ENCODE measurements around the gene TXNIP.

Gene TXNIP

DNA sequence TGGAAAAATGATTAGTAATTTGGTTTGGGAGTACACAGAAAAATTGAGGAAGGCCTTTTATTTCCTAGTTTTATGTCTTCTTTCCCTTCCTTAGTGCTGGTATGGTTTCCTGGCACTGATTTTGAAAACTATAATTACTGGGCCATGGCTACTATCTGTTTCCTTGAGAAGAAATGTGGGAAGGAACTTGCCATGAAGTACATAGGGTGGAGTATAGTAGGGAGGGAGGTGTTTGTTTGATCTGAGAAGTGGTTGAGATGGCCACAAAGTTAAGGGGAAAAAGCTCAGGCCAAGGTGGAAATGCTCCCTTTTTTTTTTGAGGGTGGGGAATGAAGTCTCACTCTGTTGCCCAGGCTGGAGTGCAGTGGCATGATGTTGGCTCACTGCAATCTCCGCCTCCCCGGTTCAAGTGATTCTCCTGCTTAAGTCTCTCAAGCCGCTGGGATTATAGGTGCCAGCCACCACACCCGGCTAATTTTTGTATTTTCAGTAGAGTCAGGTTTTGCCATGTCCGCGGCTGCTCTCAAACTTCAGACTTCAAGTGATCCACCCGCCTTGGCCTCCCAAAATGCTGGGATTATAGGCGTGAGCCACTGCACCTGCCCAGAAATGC is 13.9 kb upstream of the TXNIP start:
- DNase-seq, result no peak

DNA sequence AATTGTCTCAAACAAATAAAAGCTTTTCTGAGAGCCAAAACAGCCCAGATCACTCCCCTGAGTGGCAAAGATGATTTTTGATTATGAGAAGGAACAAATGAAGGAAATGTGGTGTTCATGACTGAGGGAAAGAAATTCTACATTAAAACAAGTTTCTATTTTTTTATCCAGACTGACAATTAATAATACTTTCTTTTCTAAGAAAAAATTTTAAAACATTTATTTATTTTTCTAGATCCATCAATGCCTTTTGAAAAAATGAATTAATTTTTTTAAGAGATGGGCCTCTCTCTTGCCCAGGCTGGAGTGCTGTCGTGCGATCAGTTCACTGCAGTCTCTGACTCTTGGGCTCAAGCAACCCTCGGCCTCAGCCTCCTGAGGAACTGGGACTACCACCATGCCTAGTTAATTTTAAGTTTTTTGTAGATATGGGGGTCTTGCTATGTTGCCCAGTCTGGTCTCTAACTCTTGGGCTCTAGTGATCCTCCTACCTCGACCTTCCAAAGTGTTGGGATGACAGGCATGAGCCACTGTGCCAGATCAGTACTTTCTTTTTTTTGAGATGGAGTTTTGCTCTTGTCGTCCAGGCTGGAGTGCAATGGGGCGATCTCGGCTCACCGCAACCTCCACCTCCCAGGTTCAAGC is 11.2 kb upstream of the TXNIP start:
- ATAC-seq (no peak), DNase-seq (no peak)

More for the DNA sequence above, 13.9 kb upstream of the TXNIP start:
- ATAC-seq, result no peak

DNA sequence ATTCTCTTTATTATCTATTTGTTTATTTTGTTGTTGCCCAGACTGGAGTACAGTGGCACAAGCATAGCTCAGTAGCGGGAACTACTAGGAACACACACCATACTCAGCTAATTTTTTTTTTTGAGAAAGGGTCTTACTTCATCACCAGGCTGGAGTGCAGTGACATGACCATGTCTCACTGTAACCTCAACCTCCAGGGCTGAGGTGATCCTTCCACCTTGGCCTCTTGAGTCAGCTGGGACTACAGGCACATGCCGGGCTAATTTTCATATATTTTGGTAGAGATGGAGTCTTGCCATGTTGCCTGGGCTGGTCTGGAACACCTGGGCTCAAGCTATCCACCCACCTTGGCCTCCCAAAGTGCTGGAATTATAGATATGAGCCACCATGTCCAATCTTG is 5.3 kb upstream of the TXNIP start:
- no peak for ATAC-seq
- DNase-seq, result no peak

DNA sequence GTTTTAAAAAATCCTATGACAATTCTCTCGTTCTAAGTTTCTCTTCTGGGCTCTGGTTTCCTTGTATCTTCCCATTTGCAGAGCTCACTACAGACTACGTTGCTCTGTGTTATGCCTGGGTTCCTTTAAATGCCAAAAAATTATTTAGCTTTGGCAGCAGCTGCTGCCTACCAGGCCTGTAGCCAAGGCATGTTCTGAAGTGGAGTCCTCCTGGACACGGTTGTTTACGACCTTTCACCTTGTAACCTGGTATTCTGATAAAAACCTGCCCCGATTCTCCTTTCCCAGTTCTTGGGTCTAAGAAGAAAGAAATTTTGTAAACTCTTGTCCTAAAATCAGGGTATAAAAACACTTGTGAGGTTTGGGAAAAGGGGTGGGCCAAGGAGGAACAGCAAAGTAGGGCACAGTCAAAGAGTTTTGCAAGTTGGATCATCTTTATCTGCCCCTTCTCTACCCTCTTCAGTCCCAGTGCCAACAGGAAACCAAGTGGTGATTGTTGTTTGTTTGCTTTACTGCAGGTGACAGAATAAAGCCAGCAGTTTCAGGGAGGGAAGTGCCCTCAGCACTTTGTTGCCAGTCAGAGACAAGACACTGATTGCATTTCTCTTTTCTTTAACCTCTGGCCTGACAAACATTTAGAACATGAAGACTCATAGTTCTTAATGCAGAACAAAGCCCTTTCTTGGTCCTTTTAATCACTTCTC is 3.1 kb upstream of the TXNIP start:
- ATAC-seq (no peak), DNase-seq (no peak)

DNA sequence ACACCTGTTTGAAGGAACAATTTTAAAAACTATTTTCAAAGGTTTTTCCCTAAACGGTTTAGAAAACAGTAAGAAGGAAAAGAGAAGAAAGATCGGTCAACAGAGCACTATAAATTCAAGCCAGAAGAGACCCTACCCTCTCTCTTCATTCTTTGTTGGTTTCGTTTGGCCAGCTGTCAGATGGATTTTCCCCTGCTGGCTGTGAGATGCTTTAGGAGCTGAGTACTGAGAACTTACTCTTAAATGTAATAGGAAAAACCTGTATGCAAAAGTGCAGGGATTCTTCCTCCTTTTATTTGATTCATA is 1.3 kb upstream of the TXNIP start:
- ATAC-seq (no peak), DNase-seq (no peak)

DNA sequence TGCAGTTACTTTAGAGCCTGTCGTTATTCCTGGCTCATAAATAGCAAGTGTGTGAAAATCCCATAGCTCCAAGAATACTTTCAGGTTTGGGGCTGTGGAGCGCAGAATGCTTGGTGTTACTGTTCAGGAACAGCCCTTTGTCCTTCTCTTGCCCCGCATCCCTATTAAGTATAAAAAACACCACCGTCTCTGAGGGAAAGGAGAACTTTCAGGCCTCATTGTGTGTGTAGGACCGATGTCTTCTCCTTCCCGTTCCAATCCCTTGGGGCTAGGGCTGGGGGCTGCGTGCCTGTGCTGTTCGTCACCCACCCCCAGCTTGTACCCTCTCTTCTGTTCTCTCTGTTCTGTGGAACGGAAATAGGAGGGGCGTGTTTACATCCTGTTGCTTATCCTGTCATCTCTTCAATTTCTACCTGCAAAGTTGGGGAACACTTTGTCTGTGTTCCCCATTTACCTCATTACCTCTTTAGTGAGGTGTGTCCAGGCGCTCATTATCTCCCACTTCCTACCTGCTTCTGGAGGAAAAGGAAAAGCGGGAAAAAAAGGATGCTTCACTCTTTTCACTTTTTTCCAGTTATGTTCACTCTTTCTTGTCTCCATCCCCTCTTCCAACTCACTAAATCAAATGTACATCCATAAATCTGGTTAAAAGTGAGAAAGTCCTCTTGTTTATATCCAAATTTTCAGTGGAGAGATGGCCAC is 788 bp upstream of the TXNIP start:
- DNase-seq (peak; percentile 55), ATAC-seq (peak; percentile 34)

DNA sequence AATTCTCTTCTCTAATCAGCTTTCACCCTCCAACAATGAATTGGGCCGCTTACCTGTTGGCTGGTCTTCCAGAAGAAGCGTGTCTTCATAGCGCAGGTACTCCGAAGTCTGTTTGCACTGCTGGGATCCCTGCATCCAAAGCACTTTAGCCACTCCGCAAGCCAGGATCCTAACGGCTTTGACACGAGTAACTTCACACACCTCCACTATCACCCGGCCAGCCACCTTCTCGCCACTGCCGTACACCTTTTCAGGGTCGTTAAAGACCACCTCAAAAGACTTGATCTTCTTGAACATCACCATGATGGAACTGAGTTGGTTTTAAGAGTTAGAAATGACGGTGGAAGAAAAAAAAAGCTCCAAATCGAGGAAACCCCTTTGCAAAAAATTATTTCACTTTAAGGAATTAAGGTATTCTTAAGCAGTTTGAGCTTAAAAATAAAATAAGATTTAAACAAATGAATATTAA is 381 bp downstream of the TXNIP start:
- DNase-seq (no peak), ATAC-seq (no peak)

DNA sequence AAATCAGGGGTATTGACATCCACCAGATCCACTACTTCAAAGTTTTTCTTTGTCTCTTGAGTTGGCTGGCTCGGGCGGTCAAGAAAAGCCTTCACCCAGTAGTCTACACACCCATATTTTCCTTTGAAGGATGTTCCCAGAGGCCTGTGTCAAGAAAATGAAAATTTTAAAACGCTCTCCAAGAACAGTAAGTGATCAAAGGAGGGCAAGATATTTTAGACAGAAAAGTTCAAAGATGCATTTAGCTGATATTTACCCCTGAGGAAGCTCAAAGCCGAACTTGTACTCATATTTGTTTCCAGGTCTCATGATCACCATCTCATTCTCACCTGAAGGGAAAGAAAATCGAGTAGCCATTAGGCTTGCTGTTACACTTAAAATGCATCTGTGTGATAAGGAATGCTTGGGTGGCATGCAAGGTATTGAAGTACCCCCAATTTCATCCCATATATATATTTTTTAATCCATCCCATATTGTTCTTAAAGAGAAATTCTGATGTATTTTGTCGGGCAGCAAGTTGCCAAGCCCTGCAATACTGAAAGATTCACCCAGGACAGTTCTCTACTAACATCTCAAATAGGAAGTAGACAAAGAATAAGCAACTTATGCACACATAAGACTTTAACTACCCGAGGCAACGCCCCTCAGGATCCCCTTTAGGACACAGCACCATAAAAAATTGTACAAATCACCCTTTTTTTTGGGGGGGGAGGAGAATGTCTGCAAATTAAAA is 1.1 kb downstream of the TXNIP start:
- no peak for DNase-seq
- no peak for ATAC-seq

DNA sequence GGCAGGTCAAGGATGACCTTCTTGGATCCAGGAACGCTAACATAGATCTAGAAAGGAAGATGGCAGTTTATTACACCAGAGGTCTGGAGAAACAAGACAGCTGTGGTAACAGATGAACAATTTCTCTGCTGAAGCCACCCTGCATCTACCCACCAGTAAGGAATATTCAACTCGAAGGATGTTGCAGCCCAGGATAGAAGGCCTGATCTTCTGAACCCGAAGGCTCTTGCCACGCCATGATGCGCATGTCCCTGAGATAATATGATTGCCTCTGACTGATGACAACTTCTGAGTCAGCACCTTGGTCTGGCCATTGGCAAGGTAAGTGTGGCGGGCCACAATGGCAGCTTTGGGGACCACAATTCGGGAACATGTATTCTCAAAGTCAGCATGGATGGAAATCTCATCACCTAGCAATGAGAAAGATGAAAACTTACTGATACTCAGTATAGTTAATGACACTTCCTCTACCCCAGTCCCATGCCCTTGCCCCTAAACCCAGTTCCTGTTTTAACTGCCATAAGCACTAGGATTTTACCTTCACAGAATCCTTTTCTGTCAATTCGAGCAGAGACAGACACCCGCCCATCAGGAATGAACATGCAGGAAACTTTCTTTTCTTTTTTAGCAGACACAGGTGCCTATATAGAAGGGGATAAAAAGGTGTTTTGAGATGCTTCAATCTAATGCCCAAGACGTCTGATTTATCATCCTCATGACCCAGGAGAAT is 1.8 kb downstream of the TXNIP start:
- ATAC-seq, result peak; percentile 33

DNA sequence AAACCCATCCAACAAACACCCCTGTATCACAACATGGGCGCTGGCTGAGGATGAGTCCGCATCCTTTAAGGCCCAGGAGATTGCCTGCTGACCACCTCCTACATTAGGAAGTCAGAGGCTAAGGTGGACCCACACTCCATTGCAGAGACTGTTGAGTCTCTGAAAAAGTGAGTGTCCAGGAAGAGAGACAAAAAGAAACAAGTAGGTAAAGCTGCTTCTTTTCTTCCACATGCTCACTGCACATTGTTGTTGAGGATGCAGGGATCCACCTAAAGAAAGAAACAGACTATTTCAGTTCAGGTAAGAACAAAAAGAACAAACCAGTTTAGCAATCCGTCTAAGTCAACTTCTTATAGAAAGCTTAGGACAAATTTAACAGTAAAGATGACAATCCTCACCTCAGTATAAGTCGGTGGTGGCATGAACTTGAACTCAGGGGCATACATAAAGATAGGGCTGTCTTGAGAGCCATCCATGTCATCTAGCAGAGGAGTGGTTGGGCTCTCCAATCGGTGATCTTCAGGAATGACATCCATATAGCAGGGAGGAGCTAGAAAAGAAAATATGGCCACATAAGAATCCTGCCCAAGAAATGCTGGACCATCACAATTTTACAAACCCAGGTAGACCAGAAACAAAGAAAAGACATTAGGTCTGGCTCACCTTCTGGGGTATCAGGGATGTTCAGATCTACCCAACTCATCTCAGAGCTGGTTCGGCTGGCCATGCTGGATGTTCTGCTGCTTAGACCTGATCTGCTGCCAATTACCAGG is 2.6 kb downstream of the TXNIP start:
- DNase-seq (no peak), ATAC-seq (no peak)

More for the DNA sequence above, 1.8 kb downstream of the TXNIP start:
- peak; percentile 60 for DNase-seq

DNA sequence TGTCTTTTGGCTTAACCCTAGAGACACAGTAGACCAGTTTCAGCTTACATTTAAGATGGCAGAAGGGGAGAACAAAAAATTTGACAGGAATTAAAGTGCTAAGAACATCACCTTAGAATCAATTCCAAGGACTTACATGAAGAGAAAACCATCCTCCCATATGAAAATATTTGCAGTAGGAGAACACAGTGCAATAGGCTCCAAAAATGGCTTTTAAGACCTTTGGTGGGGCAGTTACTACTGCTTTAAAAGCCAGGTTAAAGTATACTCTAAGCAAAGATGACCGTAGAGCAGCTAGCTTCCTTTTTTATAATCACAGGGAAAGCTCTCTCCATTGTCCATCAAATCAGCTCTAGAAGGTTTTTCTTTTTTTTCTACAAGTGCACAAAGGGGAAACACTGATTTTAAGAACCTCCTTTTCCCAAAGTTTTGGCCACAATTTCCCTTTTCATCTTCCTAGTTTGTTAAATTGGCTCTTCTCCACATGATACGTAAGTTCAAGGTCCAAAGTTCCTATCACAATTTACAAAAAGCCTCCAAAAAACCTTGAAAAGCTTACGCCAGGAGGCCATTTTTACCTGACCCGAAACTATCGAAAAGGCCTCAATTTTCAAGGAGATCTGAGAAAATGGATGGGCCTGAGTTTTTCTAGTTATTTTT is 3.3 kb downstream of the TXNIP start:
- DNase-seq, result no peak
- no peak for ATAC-seq

DNA sequence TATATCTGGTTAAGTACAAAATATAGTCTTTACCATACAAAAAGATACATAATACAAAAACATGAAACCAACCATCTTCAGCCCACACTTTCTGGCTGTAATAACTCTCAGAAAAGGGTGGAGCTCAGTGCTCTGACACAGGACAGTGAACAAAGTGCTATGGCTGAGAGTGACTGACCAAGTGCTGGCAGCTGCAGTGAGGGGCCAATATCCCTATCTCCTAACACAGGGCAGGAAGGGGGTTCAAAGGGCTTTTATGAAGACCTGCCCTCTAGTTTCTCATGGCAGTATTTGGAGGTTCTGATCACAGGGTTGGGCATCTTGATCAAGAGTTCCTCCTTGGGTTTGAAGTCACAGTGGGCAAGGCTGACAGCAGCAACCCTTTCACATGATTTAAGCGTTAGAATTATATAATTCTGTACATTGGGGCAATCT is 3.9 kb downstream of the TXNIP start:
- no peak for ATAC-seq

DNA sequence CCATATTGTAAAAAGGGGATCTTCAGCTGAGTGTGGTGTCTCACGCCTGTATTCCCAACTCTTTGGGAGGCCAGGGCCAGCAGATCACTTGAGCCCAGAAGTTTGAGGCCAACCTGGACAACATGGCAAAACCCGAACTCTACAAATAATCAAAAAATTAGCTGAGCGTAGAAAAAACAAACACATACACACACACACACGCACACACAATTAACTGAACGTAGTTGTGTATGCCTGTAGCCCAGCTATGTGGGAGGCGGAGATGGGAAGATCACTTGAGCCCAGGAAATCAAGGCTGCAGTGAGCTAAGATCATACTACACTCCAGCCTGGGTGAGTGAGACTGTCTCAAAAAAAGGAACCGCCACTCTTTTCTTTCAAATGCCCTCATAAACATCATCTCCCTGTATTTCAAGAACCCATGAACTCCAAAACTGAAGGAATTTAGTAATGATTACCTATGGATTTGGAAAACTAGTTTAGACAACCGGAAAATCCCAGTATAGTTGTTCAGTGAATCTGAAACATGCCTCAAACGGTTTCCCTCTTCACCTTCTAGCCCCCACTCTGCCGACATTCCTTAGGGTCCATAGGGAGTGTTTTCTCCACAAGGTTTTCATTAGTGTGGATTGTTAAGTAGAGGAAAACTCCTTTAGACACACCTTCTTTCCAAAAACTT is 4.5 kb downstream of the TXNIP start:
- no peak for ATAC-seq
- DNase-seq, result no peak

More for the DNA sequence above, 3.9 kb downstream of the TXNIP start:
- no peak for DNase-seq

DNA sequence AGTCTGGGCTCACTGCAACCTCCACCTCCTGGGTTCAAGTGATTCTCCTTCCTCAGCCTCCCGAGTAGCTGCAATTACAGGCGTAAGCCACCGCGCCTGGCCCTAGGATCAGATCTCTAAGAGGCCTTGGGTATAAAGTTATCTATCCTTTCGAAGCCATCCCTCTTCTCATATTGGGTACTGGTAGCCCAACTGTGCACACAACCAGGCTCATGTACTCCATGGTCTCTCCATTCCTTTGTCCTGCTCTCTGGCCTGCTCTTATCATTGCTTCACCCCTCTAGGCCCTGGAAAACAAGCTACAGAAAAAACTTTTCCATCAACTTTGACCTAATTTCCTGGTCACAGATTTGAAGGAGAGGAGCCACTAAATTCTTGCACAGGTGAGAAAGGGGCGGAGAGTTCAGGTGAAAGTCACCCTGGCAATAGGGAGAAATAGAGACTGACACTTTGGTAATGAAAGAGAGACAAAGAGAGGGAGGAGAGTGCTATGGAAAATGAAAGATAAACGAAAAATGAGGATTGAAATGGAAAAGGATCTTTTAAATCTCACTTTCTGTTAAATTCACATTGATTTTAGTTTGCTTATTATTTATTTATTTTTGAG is 6.0 kb downstream of the TXNIP start:
- ATAC-seq (no peak), DNase-seq (no peak)

DNA sequence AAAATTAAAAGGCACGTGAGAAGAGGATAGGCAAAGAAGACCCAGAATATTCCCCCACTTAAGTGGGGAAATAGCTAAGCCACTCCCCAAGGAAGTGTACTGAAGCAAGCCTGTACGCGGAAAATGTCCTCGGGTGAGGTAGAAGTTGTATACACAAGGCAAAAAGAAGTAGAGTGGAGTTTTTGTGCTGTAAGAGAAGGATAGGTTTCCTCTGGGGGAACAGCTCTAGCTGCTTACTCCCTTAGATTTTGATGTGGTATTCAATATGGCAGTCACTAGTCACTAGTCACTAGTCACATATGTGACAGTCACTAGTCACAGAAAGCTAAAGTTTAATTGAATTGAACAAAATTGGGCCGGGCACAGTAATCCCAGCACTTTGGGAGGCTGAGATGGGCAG is 7.6 kb downstream of the TXNIP start:
- DNase-seq (no peak), ATAC-seq (no peak)

DNA sequence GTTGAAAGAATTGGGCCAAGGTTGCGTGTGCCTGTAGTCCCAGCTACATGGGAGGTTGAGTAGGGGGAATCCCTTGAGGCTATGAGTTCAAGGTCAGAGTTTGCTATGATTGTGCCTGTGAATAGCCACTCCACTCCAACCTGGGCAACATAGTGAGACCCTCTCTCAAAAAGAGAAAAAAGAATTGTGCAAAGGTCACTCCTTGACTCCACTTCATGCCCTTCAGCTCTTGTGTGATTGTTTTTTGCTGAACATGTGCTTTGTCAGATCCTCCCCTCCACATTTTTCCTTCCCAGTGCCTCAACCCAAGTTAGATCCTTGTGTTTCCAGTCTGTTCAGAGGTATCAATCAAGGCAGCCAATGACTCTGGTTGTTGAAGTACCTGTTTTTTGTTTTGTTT is 8.5 kb downstream of the TXNIP start:
- ATAC-seq (no peak), DNase-seq (no peak)

DNA sequence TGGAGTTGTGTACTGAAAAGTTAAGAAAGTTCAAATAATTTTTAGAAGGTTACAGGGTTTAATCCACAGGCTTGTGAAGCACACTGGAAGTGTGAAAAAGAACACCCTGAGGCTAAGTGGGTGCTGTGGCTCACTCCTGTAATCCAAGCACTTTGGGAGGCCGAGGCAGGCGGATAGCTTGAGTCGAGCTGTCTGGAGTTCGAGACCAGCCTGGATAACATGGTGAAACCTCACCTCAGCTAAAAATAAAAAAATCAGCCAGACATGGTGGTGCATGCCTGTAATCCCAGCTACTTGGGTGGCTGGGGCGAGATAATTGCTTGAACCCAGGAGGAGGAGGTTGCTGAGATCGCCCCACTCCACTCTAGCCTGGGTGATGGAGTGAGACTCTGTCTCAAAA is 9.8 kb downstream of the TXNIP start:
- no peak for DNase-seq
- no peak for ATAC-seq

DNA sequence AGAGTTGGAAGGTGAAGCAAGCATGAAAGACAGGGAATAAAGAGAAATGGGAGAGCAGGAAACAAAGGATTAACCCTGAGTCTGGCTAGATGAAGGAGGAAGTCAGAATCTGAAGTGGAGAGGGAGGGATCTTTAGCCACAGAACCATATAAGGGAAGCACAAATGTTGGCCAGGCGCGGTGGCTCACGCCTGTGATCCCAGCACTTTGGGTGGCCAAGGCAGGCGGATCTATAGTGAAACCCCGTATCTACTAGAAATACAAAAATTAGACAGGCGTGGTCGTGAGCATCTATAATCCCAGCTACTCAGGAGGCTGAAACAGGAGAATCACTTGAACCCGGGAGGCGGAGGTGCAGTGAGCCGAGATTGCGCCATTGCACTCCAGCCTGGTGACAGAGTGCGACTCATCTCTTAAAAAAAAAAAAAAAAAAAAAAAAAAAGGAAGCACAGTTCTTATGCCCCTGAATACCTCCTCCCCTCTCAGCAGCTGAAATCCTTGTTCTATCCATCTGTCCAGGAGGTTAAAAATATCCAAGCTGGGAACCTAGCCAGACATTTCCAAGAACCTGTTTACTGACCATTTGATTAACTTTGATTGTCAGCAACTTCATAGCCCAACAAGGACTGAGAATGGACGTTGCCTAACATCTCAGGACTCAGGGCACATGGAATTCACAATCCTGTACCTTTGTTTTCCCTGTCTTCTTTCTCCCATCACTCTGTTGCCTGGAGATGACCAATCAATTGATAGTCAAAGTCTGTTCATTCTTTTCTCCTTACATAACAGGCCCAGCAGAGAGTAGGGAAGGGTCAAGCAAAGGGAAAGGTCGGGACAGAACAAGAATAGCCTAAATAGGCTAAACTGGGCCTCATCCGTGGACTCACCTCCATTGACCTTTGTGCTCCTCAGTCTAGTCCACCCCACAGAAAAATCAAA is 10.6 kb downstream of the TXNIP start:
- DNase-seq (no peak), ATAC-seq (no peak)
